GM18951 (cell line): ENCODE measurements around the gene KRTAP1-1.
"Not testable (repeated sequence)": the region's sequence is repeated elsewhere in the genome, so short reads cannot be mapped to it uniquely, and the experiment has no call there.

ENCODE experiments used
- POLR2A ChIP-seq: IDR thresholded peaks from 4 replicates; pipeline ENCODE4 v1.6.1; 2011; ENCODE audit warnings: mild to moderate bottlenecking; ENCODE audit not compliant: insufficient read length, insufficient read depth; ENCODE audit errors: extremely low read depth
- in situ Hi-C: fragments of 300-500 bp; cut with MboI; formaldehyde crosslinking; loops from one replicate; pipeline ENCODE4 v1.12.0; 2022; ENCODE audit warnings: low sequenced_read_pairs, mixed read lengths, inconsistent platforms; ENCODE audit not compliant: unreplicated experiment

Gene KRTAP1-1, protein sequence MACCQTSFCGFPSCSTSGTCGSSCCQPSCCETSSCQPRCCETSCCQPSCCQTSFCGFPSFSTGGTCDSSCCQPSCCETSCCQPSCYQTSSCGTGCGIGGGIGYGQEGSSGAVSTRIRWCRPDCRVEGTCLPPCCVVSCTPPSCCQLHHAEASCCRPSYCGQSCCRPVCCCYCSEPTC

DNA sequence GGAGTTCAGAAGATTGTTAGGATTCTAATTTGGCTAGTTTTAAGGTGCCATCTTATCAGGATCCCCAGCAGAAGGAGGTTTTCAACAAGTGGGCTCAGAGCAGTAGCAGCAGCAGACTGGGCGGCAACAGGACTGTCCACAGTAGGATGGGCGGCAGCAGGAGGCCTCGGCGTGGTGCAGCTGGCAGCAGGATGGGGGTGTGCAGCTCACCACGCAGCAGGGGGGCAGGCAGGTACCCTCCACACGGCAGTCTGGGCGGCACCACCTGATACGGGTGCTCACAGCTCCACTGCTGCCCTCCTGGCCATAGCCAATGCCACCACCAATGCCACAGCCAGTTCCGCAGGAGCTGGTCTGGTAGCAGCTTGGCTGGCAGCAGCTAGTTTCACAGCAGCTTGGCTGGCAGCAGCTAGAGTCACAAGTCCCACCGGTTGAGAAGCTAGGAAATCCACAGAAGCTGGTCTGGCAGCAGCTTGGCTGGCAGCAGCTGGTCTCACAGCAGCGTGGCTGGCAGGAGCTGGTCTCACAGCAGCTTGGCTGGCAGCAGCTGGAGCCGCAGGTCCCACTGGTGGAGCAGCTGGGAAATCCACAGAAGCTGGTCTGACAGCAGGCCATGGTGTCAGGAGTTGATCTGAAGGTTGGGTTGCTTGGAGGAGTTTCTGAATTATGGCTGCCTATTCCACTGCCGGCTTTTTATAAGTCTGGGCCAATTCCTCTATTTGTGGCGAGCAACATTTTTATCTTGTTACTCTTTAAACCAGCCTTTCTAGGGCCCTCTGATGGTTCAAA lies at the start of gene KRTAP1-1:
Gene KRTAP1-1 (minus strand): TSS at position 668 of the 789 bp plus-strand sequence. CDS start 53 bp downstream, at position 615.
- in situ Hi-C loops: not testable (repeated sequence)

DNA sequence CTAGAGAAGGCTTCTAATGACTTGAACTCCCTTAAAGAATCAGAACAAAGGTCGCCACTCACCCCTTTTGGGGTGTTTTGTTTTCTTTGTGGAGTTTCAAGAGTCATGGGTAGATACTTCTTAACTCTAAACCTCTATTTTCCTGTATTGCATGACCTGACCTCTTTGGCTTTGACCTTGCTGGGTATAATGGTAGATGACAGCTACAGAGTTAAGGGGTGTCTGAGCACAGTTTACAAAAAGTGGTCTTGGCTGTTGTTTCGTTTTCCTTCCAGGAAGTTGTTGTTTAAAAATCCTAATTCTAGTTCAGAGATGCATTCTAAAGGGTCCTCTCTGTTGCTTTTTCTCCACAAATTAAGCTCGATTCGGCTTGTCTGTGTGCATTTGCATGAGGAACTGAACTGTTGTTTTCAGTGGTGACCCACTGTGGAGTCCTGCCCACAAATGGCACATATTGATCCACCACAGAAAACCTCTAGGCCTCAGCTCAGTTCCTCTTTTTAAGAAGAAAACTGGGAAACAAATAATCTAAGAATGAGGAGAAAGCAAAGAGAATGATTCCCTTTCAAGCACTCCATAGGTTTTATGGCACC lies 47.6 kb upstream of the KRTAP1-1 start:
- in situ Hi-C loops: not testable (repeated sequence)

- in situ Hi-C loops: not testable (repeated sequence)
Observed at GRCh38 chr17:41084100-41084856, 43.0 kb upstream of the KRTAP1-1 start, which contains the start of gene KRTAP4-7. Gene KRTAP4-7, plus strand, starts transcription at chr17:41084150. Its CDS starts 57 bp downstream, at chr17:41084207.

DNA sequence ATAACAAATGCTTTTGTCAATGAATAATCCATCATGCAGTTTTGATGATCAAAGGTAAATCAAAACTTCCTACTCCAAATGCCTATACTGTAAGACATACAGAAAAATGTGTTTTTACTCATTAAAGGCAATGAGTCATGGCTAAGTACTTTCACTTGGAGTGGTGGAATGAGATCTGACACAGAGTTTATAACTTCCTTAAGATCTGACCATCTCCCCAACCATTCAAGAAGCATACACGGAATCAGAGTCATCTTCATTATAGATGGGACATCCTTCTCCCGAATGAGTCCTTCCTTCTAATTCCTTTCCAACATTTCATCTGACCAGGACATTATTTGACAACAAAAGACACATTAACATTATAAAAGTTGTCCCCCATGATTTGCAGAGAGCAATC lies 42.2 kb upstream of the KRTAP1-1 start:
- in situ Hi-C loops: not testable (repeated sequence)

GRCh38 chr17:41082626-41083025 lies 41.4 kb upstream of the KRTAP1-1 start:
- TF ChIP-seq POLR2A: no peak
- in situ Hi-C loops: no loop called here

DNA sequence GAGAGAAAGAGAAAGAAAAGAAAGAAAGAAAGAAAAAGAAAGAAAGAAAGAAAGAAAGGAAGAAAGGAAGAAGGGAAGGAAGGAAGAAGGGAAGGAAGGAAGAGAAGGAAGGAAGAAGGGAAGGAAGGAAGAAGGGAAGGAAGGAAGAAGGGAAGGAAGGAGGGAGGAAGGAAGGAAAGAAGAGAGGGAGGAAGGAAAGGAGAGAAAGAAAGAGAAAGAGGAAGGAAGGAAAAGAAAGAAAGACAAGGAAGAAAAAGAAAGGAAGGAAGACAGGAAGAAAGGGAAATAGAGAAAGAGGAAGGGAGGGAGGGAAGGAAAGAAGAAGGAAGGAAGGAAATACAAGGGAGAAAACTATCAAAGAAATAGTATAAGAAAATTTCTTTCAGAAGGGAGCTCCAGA lies 35.5 kb upstream of the KRTAP1-1 start:
- in situ Hi-C loops: no loop called here
- TF ChIP-seq POLR2A: no peak

DNA sequence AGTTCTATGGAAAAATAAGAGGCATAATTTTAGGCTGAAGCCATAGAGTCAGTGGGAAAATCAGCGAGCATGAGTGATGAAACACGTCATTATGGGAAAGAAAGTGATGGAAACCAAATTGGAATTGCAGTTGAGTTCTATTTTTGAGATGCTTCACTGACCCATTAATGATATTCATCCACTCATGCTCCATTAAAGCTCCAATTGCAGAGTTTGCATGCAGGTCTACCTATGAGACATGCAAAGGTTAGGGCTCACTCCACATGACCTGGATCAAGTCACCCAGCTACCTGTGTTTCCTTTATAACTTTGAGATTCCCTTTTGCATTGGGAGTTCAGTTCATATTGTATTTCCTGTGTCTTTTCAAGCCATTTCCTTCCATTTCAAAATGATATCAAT lies 32.4 kb upstream of the KRTAP1-1 start:
- TF ChIP-seq POLR2A: no peak
- in situ Hi-C loops: no loop called here

- no peak for TF ChIP-seq POLR2A
- in situ Hi-C loops: no loop called here
Observed at GRCh38 chr17:41071606-41072360, 30.5 kb upstream of the KRTAP1-1 start.

- in situ Hi-C loops: no loop called here
- no peak for TF ChIP-seq POLR2A
Observed at GRCh38 chr17:41069031-41069430, 27.8 kb upstream of the KRTAP1-1 start.

- in situ Hi-C loops: no loop called here
- no peak for TF ChIP-seq POLR2A
Observed at GRCh38 chr17:41067281-41067680, 26.0 kb upstream of the KRTAP1-1 start.

DNA sequence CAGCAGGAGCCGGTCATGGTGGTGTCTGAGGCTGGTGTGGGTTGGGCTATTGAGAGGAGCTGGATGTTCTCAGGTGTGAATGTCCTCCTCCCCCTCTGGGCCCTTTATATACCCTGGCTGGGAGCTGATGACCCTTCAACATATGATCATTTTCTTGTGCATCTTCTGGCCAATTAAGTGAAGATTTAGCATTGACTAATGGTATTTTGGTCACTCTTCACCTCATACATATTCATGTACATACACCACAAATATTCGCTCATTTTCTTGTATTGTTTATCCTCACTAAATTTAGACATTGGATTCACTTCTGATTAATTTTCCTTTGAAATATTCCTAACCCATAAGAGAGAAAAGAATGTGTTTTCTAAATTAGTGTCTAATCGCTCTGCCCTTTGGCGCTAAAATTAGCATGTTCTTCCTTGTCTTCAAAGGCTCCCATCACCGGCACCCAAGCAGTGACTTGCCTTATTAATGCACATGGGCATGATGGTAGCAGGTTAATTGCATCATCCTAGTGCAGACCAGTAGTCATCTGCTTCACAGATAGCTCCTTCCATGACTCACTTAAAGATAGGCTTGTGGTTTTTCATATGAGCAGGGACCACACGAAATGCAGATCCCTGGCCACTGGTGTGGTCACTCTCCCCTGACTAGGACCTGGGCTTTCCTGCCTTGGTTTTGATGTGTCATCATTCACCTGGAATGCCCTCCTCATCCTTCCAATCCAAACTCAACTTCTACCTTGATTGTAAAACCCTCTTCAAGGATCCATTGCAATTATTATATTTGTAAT lies 24.8 kb upstream of the KRTAP1-1 start, which contains the start of gene KRTAP2-4:
Gene KRTAP2-4 (minus strand): TSS at position 51 of the 796 bp plus-strand sequence. CDS start 34 bp downstream, at position 17.
- in situ Hi-C loops: no loop called here

GRCh38 chr17:41065016-41065689 lies 23.9 kb upstream of the KRTAP1-1 start:
- in situ Hi-C loops: not testable (repeated sequence)

More for the DNA sequence above, 24.8 kb upstream of the KRTAP1-1 start, which contains the start of gene KRTAP2-4:
- no peak for TF ChIP-seq POLR2A
